SU-DHL-6 (cell line): Measurements from ENCODE around the gene ALOX5AP.

ENCODE experiments used
- CTCF ChIP-seq: fragments of 200-600 bp; sonication (generic); IDR thresholded peaks from one replicate; pipeline ENCODE4 v1.5.1; 2017; ENCODE audit warnings: antibody characterized with exemption, mild to moderate bottlenecking, low read length, moderate library complexity; ENCODE audit not compliant: insufficient read depth, poor library complexity, severe bottlenecking
- EZH2phosphoT487 ChIP-seq: fragments of 200-600 bp; sonication (generic), shearing (Covaris generic); conservative IDR thresholded peaks from 2 replicates; pipeline ENCODE4 v1.6.1; 2018; ENCODE audit warnings: mild to moderate bottlenecking, antibody characterized with exemption, low read length, moderate library complexity, mixed read lengths

GRCh38 chr13:30714629-30715371, 20.5 kb upstream of the ALOX5AP start:
- TF ChIP-seq CTCF (no peak), EZH2phosphoT487 (no peak)
